Fibroblast of mammary gland (primary cell): ENCODE measurements around the gene HELQ.

ENCODE experiments used
- DNase-seq: peaks from one replicate; pipeline ENCODE4 v3.0.0-alpha.2; 2010; ENCODE audit warnings: low read depth
- H3K4me3 ChIP-seq: 2 replicates; pipeline ENCODE4 v1.5.1; 2011; ENCODE audit warnings: low read depth, mild to moderate bottlenecking, low read length, moderate library complexity; ENCODE audit not compliant: control insufficient read depth
- CTCF ChIP-seq: conservative IDR thresholded peaks from 2 replicates; pipeline ENCODE4 v1.5.1; 2011; ENCODE audit warnings: low read depth, low read length, inconsistent platforms; ENCODE audit not compliant: control insufficient read depth, insufficient read depth

HELQ gene

GRCh38 chr4:83456184-83456501 lies 520 bp upstream of the HELQ start:
- H3K4me3 ChIP-seq: peak overlapping the region; percentile 96

GRCh38 chr4:83454686-83455085 lies 937 bp downstream of the HELQ start:
- DNase-seq: peak; percentile 17
- TF ChIP-seq CTCF: no peak
- peak overlapping the region; percentile 96 for H3K4me3 ChIP-seq

More at GRCh38 chr4:83456184-83456501, 520 bp upstream of the HELQ start:
- no peak for TF ChIP-seq CTCF
- no peak for DNase-seq

GRCh38 chr4:83449009-83449408 lies 6.6 kb downstream of the HELQ start:
- DNase-seq: no peak
- TF ChIP-seq CTCF: no peak
- no peak overlapping the region for H3K4me3 ChIP-seq

GRCh38 chr4:83440899-83441298 lies 14.7 kb downstream of the HELQ start:
- no peak for TF ChIP-seq CTCF
- no peak for DNase-seq

GRCh38 chr4:83440148-83440814 lies 15.3 kb downstream of the HELQ start:
- DNase-seq: no peak
- no peak for TF ChIP-seq CTCF

More at GRCh38 chr4:83440899-83441298, 14.7 kb downstream of the HELQ start:
- no peak overlapping the region for H3K4me3 ChIP-seq

GRCh38 chr4:83438719-83439118 lies 16.9 kb downstream of the HELQ start:
- no peak overlapping the region for H3K4me3 ChIP-seq
- TF ChIP-seq CTCF: no peak
- DNase-seq: peak; percentile 4

More at GRCh38 chr4:83440148-83440814, 15.3 kb downstream of the HELQ start:
- H3K4me3 ChIP-seq: no peak overlapping the region

- DNase-seq: no peak
- H3K4me3 ChIP-seq: no peak overlapping the region
- TF ChIP-seq CTCF: no peak
Measured at GRCh38 chr4:83436680-83437079, 18.9 kb downstream of the HELQ start.
